ENCODE data around the gene GLOD4.

GLOD4 gene

DNA sequence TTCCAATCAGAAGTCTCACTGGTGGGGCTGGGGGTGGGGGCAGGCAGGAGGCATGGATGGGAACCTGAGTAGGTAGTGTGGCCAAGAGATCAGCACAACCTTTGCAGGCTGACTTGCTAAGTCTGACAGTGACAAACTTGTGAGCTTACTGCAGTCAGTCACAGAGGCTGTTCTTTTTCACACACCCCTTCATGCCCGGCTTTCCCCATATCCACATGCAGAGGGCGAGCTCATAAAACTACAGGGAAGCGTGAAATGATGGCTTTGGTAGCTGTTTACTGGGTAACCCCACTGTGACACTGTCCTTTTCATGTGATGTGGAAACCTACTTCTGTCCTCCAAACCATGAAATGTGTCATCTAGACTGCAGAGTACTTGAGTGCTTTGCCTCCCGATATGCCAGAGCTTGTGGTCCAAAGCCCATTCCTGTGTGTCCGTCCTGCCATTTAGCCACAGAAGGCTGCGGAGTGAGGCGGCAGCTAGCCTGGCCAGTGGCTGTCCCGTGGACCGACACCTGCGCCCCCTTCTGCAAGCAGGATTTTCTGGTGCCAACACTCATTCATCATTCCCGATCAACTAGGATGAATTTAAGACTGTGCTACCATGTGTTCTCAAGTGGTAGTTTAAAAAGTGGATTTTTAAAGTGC lies 39.8 kb downstream of the GLOD4 start:
- no peak for DNase-seq (ENCODE audit: low read depth)

DNA sequence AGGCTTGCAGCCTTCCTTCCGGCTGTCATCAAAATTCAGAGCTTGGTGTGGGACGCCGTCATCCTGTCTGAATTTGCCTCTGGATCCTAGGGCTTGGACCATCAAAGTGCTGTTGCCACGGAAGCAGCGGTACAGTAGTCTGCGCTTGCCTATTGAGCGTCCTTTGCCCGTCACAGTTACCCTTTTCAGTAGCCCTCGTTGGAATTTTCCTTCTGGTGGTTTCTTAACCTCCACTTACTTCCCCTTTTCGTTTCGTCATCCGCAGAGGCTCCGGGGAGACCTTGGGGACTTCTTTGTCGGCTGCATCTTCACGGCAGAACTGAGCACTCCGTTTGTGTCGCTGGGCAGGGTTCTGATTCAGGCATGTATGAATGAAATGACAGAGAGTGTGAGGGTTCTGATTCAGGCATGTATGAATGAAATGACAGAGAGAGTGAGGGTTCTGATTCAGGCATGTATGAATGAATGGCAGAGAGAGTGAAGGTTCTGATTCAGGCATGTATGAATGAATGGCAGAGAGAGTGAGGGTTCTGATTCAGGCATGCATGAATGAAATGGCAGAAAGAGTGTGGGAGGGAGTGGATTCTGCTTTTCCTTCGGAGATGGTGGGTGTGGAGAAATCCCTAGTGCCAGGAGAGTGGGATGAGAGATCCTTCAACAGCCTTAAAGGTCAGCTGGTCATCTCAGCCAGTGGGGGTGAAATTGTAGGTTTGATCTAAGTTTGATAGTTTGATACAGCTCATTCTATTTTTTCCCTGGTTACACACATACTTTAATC lies 41.7 kb downstream of the GLOD4 start:
- no peak for DNase-seq (ENCODE audit: low read depth)

DNA sequence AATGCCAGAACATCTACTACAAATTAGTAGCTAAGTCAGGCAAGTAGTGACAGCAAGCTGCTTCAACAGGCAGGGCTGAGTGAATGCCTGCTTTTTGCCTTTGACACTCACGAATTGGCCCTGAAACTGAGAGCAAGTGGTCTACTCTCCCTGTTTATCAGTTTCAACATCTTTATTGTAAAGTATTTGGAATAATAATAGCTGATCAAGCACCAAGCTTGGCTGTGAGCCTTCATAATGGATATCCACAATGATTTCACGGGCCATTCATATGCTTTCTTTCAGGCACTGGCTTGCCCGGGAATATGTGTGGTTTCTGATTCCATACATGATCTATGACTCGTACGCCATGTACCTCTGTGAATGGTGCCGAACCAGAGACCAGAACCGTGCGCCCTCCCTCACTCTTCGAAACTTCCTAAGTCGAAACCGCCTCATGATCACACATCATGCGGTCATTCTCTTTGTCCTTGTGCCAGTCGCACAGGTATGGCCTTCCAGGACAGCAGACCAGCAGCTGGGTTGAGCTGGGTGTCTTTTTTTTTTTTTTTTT lies 44.4 kb downstream of the GLOD4 start:
- no peak for DNase-seq (ENCODE audit: low read depth)

DNA sequence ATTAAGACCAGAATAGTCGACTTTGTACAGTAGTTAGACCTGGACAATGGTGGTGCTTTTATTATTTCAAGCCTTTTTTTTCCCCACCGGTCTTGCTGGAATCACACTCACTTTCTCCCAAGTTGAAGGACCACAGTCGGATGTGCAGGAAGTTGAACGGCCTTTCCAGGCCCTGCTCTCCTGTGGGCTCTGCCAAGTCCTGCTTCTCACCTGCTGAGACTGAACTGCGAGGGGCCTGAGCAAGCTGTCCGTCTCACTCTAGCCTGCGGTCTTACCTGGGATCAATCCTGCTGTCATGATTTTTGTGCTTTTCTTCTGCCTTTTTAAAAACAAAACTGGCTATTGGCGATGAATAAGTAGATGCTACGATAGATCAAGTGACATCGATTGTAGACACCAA lies 48.3 kb downstream of the GLOD4 start:
- DNase-seq (ENCODE audit: low read depth), result no peak

DNA sequence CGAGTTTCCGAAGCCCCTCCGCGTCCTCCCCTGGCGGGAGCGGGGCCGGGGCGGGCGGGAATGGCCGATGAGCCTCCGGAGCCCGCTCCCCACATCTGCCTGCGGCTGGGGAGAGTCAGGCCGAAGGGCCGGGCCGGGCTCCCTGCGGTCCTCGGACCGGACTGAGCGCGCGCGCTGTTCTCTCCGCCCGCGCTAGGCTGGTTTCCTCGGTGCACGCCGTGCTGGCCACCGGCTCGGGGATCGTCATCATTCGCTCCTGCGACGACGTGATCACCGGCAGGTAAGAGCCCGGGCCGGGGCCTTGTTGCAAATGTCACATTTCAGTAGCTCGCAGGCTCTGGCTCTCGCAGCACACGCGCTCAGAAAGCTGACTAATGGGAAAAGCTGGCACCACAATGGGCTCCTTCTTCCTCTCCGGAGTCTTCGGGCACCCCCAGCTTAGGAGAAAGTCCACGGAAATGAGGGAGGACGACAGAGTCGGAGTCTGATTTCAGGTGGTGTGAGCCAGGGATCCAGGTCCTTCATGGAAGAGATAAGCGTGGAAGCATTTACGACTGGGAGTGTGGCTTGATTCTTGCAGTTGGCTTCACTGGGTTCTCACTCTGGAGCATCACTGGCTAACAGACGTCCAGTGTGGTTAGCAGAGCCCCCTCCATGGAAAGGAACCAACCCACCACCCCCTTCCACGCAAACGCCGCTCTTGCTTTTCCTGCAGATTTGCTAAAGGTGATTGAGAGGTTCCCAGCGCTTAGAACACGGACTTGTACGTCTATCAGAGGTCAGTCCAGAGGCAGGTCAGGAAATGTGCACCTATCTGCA lies 49.0 kb downstream of the GLOD4 start:
- no peak for DNase-seq (ENCODE audit: low read depth)

DNA sequence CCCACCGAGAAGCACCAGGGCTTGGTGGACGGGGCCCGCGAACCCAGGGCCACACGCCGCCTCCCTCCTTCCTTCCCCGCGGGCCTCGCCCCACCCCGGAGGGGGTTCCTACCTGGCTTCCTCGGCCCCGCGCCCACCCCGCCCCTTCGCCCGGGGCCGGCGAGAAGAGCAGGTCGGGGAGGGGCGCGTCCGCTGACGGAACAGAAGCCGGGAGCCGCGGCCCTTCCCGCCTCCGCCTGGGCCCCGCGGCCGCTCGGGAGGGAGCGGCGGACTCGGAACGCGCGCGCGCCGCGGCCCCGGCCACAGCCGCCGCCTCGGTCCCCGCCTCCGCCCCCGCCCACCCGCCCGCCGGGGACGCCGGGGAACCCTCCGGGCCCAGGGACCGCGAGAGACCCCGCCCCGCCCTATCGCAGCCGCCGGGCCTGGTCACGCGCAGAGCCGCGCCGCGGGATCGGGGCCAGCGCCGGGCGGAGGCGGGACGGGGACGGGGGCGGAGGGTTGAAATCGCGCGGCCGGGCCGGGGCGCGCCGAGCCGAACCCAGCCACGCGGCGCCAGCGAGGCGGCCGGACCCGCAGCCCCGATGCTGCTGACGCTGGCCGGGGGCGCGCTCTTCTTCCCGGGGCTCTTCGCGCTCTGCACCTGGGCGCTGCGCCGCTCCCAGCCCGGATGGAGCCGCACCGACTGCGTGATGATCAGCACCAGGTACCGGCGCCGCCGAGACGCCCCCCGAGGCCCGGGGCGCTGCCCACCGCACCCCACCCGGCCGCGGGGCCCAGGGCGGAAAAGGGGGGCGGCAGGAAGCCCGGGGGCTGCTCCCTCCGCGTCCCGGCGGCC lies 49.8 kb downstream of the GLOD4 start, which contains the start of gene TLCD3A:
Gene TLCD3A (plus strand): TSS at position 530 of the 835 bp plus-strand sequence. CDS start 52 bp downstream, at position 582.
- no peak for DNase-seq (ENCODE audit: low read depth)

DNA sequence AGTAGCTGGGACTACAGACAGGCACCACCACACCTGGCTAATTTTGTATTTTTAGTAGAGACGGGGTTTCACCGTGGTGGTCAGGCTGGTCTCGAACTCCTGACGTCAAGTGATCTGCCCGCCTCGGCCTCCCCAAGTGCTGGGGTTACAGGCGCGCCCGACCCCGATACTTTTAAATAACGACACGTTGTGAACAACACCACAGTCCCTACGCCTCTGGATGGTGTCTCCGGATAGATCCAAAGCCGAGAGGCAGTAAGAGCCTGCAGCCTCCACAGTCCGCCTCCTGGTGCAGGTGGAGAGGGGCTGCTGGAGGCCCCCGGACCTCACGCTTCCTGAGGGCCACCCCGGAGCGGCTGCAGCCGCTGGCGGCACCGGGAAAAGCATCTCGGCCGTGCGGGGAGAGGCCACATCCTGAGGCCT lies 50.4 kb downstream of the GLOD4 start:
- DNase-seq (ENCODE audit: low read depth), result no peak

DNA sequence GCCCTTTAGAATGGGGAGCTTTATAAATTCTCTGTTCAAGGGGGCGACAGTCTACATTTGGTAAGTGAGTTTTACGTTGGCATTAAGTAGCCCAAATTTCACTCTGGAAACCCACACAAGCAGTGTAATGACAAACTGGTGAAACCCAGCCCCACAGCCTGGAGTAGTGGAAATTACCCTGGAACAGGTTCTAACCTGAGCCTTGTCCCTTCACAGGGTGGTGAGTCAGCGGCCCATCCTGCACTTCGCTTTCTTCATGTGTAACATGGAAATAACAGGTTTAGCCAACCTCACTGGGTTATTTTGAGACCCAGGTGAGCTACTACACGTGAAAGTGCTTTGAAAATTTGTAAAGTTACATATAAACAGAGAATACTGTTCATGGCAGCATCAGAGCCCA lies 53.2 kb downstream of the GLOD4 start:
- DNase-seq (ENCODE audit: low read depth), result no peak

DNA sequence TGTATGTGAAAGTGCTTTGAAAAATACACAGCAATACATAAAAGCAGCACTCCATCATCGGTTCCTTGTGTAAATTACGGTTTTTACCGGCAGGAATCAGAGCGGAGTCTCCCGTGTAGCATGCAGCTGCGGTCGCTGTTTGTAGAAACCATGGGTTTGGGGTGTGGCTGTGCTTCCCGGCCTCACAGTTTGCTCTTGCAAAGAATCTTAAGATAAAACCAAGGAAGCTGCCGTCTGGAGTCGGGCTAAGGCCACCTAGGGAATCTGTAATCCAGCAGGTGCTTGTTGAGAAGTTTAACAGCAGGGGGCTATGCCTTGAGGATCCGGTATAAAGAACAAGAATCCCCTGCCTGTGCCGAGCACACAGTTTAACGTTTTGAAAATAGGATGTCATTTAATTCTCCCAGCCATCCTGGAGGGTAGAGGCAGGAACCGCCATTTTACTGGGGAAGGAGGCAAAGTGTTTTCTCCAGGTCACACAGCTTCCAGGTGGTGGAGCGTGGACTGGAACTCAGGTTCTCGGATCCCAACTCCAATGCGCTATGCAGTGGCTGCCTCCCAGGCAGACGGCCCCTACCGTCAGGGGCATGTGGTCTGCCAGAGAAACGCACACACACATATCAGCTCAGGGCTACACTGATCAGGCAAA lies 55.7 kb downstream of the GLOD4 start:
- DNase-seq (ENCODE audit: low read depth), result no peak

DNA sequence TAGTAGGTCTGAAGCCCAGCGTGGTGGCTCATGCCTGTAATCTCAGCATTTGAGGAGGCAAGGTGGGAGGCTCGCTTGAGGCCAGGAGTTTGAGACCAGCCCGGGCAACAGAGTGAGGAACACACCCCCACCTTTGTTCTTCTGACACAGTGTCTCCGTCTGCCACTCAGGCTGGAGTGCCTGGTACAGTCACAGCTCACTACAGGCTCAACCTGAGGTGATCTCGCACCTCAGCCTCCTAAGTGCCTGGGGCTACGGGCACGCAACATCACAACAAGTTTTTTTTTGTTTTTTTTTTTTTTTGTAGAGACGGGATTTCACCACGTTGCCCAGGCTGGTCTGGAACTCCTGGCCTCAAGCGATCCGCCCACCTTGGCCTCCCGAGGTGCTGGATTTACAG lies 56.3 kb downstream of the GLOD4 start:
- no peak for DNase-seq (ENCODE audit: low read depth)

DNA sequence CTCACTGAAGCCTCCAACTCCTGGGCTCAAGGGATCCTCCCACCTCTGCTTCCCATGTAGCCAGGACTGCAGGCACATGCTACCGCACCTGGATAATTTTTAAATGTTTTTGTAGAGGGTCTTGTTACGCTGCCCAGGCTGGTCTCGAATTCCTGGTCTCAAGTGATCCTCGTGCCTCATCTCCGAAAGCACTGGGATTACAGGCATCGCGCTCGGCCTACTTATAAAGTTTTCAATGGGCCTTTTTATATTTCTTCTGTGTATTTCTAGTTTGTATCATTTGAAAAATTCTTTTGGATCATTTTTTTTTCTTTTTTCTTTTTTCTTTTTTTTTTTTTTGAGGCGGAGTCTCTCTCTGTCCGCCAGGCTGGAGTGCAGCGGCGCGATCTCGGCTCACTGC lies 57.0 kb downstream of the GLOD4 start:
- DNase-seq (ENCODE audit: low read depth), result no peak

DNA sequence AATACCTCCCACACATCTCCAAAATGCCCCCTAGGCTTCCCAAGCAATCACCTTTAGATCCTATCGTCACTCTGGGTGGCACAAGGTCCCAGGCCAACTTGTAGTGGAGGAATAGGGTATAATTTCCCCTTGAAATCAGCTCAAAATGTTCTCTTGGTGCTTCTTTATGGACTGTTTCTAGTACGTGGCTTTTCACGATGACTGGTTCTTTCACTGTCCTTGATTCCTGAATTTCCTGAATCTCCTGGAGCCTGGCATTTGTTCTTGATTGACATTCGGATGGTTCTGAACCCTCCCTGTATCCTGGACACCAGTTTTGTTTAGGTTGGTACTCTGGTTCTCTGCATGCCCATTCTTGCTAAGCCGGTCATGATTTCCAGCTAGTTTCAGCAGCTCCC lies 60.5 kb downstream of the GLOD4 start:
- no peak for DNase-seq (ENCODE audit: low read depth)

DNA sequence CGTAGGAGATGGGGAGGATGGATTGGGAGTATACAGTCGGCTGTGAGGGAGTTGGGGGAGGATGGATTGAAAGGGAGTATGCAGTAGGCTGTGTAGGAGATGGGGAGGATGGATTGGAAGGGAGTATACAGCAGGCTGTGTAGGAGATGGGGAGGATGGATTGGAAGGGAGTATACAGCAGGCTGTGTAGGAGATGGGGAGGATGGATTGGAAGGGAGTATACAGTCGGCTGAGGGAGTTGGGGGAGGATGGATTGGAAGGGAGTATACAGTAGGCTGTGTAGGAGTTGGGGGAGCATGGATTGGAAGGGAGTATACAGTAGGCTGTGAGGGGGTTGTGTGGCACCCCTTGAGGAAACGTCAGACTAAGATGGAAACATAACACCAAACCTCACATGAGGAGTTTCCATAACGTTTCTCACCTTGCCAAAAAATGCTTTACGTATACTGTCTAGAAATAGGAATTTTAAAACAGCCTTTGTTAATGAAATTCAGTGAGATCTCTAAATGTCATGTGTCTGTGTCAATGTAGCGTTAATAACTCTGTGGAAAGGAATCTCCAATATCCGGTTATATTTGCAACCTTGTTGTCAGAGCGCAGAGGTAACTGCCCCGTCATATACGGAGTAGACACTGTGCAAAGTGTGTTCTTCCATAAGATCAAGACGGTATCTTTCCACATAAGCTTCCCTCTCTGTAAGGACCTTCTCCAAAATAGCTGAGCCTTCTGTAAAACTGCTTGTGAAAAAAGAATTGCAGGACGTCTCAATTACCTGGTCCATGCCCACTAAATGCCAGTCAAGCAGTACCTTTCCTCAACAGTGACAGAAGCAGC lies 61.2 kb downstream of the GLOD4 start:
- no peak for DNase-seq (ENCODE audit: low read depth)

DNA sequence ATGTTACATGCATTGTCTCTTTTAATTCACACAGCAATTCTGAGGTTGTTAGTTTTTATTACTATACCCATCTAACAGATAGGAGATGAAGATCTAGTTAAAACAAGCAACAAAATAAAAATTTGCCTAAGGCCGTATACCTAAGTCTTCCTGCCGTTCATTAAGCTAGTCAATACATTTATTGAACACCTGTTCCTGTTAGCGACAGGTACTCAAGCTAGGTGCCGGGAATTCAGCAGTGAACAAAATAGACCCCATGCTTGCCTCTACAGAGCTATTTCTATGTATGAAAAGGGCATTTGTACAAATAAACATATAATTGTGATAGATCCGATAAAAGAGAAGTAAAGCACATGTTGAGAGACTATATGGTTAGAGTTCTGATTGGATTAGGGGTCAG lies 64.0 kb downstream of the GLOD4 start:
- DNase-seq (ENCODE audit: low read depth), result no peak
